Activated CD4-positive, alpha-beta T cell treated with anti-CD3 and anti-CD28 coated beads, Interleukin-2, Interleukin-6, amounts not matched to agents 100 ng/mL and 50 ng/mL, durations not matched to agents 16 hours and 8 hours (primary cell): Measurements from ENCODE around the gene HBP1.
A peak's percentile ranks its signal among the peaks of the same experiment; 100 is the strongest.
"Not testable (repeated sequence)": the region's sequence is repeated elsewhere in the genome, so short reads cannot be mapped to it uniquely, and the experiment has no call there.

Source experiments
- DNase-seq: peaks from one replicate; pipeline ENCODE4 v3.0.0-alpha.2; 2020

Gene HBP1

DNA sequence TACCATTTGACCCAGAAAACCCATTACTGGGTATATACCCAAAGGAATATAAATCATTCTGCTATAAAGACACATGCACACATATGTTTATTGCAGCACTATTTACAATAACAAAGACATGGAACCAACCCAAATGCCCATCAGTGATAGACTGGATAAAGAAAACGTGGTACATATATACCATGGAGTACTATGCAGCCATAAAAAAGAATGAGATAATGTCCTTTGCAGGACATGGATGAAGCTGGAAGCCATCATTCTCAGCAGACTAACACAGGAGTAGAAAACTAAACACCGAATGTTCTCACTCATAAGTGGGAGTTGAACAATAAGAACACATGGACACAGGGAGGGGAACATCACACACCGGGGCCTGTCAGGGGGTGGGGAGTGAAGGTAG is 13.1 kb upstream of the HBP1 start:
- DNase-seq = not testable (repeated sequence)

DNA sequence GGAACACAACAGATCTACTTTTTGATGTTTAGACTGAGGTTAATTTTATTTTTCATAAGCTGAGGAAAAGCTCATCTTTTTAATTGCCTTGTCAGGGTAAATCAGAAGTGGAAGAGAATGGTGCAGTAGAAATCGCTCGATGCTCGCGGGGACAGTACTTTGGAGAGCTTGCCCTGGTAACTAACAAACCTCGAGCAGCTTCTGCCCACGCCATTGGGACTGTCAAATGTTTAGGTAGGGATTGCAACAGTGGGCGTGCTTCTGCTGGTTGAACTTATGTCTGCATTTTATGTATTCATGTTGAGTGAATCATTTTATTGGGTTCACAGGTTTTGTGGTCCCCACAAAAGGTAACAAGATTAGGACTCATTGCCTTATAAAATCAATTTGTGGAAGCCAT is 11.7 kb upstream of the HBP1 start:
- no peak for DNase-seq

DNA sequence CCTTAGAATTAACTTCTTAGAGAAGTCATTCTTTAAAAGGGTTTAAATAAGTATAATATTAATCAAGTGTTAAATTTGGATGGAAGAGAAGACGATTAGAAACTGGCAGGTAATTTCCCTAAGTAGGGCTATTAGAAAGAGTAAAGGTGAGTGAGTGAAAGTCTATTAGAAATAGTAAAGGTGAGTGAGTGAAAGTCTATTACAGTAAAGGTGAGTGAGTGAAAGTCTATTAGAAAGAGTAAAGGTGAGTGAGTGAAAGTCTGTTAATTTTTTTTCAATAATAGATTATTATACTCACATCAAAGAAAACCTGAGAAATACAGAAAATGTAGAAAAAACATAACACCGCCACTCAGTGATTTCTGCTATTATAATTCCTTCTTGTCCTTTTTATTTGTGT is 10.8 kb upstream of the HBP1 start:
- no peak for DNase-seq

DNA sequence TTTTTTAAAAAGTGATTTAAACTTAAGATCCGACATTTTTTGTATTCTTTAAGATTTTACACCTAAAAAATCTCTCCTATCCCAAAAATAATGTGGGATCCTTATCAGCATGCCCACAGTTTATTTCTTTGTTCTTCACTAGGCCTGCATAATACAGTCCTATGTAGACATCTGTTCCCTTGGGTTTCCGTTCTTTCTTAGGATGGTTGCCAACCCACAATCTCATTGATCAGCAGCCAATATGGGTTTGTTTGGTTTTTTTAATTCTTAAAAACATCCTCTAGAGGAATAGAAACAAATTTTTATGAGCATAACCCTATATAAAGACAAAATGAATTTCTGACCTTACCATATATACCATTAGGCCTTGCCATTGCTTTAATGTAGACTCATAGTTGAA is 8.4 kb upstream of the HBP1 start:
- DNase-seq = no peak

DNA sequence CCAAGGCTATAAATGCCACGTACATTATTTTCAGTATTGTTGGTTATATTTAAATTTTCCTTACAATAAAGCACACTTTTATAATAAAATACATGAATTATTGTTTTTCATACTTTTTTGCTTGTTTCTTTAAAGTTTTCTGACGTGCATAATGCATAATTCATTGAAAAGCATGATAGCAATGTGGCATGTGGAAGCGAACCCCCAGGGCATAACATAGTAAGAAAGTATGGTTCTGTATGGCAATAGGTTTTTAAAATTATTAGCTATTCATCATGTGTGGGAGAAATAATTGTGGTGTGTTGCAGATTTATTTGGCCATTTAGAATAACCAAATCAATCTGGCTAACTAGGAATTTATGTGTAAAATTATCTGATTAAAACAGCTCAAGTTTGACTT is 7.4 kb upstream of the HBP1 start:
- no peak for DNase-seq

DNA sequence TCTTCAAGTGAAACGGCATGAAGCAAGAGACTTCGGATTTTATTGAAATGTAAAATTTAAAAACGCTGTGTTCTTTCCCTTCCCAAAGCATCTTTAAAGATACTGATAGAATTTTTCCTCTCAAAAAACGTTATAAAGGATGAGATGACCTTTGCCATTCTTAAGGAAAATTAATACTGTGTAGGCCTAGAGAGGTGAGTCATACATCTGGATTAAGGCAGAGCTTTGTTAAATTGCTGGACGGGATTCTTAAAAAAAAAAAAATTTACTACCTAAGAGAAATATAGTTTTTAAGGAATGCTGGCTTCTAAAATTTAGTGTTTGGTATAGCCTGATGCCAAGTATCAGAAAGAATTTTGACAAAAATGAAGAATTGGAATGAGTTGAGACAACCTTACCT is 6.3 kb upstream of the HBP1 start:
- no peak for DNase-seq

DNA sequence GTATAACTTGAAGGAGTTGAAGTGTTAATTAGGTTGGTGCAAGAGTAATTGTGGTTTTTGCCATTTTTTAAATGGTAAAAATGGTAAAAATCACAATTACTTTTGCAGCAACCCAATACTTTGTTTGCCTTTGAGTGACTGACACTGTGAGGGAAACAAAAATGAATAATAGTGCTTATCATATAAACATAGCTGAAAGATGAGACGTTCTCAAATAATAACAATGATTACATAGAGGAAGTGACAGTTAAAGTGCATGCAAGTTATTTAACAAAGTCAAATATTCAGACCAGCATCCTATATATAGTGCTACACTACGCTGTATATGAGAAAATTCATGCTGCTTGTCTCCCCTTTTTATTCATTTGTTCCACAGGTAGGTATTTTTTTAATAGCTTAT is 4.7 kb upstream of the HBP1 start:
- no peak for DNase-seq

DNA sequence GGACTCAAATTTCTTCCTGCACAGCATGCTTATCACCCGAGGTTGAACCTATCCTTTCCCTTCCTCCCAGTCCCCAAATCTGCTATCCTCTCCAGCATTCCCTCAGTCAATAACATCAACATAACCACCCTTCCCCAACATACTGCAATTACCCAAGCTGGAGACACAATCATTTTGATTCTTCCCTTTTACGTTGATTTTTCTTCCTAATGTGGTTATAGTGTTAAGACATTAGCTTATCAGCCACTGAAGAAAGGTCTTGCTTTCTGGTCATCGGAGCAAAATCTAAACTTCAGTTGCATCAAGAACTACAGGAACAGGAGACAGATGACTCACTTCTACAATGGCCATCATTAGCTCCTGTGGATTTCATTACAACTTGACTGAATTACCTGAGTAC is 3.5 kb upstream of the HBP1 start:
- DNase-seq = no peak

DNA sequence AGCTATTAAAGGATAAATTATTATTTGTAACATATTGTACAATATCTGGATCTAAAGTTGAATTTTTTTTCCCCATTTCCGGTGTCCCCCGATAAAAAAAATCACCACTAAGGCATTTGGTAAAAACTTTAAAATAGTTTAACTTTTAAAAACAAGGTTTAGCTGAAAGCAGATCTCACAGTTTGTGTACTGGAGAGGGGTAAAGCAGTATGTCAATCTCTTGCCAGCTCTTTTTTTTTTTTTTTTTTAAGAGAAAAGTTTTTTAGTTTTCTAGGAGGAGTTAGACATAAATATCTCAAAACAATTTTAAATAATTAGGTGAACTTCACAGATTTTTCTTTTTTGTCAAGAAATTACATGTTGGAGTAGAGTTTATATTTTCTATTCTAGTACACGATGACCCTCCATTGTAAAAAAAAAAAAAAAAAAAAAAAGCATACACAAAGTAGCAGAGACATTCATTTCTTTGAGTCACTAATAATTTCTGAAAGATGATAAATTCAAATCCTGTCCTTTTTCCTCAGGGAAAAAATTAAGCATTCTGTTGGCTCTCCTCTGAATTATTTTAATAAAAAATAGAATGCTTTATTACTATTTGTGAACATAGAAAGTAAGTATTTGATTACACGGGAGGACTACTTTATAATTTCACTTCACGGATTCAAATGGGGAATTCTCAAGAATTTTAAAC is 1.9 kb upstream of the HBP1 start:
- DNase-seq = no peak

DNA sequence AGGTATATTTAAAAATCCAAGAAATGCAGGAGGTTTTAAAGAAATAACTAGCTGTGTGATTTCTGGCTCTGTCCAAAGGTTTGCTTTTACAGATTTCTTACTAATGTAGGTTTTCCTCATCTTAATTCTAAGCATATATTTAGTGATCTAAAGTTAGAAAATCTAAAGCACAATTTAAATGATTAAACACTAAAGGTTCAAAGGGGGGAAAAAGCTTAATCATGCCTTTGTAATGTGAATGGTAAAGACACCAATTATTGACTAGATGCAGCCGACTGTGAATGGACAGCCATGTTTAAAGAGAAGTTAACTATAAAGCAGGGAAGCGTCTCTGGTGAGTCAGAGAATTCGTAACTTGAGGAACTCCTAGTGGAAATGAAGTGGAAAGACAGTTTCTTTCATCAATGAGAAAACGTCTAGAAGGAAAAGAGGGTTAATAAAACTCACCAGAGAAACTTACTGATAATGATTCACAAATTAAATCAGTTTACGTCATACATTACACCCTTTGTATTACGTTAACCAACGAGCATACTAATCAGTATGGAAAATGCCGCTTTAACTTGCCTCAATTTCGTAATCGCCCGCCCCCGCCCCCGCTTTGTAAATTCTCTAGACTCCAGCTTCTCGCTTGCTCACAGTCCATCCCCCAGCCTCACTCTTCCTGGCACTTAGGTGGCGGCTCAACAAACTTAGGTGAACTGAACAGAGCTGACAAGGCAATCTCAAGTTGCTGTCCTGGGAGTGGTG is 1.1 kb upstream of the HBP1 start:
- peak; percentile 40 for DNase-seq

DNA sequence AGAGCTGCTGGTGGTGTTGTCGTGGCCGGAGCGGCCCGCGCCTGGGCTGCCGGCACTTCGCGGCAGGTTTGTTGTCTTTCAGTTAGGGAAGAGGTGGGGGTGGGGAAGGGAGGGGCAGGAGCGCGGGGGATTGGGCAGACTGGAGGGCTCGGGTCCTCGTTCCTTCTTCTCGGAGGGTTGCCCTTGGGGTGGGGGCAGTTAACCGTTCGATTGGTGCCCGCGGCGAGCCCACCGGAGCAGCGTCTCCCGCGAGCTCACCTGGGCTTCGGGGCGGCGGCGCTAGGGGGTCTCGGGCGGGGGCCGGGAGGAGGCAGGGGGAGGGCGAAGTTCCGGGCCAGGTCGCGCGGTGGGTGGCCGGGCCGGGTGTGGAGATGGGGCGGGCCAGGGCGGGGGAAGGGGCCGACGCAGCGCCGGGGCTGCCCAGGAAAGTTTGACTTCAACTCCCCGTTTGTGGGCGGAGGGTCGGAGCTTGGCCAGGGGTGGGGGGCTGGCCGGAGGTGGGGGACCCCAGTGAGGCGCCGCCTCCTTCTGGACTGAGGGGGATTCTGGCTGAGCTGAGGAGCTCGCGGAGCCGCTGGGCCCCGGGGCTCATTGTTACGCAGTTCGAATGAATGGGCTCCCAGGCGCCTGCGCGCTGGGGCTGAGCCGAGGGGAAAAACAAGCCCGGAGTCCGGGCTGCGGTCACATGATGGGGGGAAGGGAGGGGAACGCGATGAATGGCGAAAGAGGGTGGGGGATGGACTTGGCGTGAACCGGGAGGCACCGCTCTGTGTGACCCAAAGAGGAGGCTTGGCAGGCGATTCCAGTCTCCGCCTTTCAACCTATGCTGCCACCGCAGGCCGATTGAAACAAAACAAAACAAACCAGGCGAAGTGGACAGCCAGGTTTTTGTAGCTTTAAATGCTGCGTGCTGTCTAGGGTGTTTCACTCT is 582 bp downstream of the HBP1 start:
- DNase-seq = peak; percentile 95

DNA sequence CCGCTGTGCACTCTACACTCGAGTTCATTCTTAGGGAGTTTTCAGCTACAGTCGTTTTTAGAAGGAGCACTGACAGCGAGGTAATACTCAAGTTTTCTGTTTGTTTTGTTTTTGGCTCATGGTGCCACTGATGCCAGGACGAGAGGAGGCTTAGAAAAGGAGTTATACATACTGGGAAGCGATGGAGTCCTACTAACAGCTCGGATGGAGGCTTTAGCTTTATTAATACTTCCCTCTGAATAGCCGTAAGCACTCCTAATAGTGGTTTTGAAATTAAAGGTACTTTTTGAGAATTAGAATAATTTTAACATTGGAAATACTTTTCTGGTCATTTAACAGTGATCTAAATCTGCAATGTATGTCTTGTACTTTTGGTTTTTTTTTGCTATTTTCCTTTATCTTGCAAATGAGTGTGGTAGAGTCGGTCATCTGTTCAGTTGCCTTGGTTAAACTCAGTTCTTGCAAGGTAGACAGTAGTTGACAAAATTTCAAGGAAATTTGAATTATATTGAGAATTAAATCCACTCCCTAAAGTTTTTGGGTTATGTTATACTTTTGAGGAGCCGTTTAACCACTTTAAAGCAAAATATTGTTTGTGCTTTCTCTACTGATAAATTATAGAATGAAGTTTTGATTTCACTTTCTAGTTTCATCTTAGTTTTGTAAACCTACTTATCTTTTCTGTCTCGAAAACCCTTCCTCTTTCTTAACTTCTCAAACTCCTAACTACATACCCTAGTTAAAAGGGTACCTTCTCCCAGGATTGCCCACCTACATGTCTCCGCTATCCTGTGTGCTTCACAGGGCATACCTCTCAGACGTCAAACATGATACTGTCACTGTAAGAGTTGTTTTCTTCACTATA is 1.5 kb downstream of the HBP1 start:
- DNase-seq = no peak

DNA sequence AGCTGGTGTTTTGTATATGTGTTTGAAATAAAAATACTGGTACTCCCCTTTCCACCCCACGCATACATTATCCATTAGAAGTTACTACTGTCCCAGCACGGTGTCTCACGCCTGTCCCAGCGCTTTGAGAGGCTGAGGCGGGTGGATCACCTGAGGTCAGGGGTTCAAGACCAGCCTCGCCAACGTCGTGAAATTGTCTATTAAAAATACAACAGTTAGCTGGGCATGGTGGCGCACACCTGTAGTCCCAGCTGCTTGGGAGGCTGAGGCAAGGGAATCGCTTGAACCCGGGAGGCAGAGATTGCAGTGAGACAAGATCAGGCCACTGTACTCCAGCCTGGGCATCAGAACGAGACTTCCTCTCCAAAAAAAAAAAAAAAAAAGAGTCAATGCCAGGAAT is 2.7 kb downstream of the HBP1 start:
- DNase-seq = no peak

DNA sequence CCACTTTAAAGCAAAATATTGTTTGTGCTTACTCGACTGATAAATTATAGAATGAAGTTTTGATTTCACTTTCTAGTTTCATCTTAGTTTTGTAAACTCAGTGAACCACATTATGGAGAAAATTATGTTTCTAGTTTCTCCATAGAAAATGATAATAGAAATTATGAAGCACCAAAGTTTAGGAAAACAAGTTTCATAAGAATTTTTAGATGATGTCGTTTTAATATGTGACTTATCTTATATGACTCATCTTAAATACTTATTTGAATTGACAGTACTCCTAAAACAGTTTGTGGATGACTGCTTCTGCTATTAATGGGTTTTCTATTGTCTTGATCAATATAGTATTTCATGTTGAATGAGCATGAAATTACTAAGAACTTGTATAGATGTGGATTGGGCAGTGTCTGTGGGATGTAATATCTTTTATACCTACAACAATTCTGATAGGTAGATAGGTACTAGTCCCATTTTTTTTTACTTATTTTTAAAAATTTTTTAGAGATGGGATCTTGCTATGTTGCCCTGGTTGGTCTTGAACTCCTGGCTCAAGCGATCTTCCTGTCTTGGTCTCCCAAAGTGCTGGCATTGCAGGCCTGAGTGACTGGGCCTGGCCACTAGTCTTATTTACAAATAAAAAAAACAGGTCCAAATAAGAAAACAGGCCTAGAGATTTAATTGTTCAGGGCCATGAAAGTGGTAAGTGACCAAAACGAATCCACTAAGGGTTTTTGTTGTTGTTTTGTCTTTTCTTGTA is 3.7 kb downstream of the HBP1 start:
- DNase-seq = peak; percentile 10

DNA sequence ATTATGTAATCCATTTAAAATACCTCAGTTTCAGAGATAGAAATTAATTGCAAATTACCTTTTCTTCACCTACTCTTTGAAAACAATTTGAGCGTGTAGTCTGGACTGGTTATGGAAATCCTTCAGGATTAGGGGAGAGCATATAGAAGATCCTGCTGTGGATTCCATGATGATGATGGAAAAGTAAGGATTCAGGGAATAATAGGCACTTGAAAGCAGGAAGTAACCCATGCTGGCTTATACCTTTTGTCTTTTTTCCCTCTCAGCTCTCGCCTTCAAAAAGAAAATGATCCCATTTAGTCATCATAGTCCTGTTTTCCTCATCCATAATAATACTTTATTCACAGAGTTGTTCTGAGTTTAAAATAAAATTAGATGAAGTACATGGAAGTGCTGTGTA is 4.4 kb downstream of the HBP1 start:
- no peak for DNase-seq

DNA sequence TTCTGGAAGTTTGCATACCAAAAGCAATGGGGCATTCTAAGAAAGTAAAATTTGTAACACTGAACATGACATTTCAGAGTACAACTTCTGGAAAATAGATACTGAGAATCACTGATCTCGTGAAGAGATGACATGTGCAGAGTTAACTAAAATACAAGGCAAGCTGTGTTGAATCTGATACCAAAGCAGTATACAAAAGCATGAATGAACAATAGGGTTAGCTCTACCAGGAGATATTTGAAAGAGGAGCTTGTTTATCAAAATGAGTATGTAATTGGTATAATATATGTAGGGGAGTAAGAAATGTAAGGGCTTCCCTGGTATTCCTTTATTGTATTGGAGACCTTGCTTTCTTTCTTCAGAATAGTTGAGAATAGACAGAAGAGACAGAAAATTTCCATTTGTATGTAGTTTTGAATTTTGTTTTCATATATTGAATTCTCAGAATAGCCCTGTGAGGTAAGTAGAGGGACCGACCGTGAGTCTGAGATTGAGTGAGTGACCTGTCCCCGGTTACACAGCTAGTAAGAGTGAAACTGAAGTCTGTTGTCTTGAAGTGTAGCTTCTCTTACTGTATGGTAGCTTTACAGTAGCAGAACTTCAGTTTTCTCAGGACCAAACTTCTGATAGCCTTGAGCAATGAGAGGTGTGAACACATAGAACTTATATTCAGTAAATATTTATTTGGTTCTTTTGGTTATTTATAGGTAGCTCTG is 5.0 kb downstream of the HBP1 start:
- peak; percentile 54 for DNase-seq

DNA sequence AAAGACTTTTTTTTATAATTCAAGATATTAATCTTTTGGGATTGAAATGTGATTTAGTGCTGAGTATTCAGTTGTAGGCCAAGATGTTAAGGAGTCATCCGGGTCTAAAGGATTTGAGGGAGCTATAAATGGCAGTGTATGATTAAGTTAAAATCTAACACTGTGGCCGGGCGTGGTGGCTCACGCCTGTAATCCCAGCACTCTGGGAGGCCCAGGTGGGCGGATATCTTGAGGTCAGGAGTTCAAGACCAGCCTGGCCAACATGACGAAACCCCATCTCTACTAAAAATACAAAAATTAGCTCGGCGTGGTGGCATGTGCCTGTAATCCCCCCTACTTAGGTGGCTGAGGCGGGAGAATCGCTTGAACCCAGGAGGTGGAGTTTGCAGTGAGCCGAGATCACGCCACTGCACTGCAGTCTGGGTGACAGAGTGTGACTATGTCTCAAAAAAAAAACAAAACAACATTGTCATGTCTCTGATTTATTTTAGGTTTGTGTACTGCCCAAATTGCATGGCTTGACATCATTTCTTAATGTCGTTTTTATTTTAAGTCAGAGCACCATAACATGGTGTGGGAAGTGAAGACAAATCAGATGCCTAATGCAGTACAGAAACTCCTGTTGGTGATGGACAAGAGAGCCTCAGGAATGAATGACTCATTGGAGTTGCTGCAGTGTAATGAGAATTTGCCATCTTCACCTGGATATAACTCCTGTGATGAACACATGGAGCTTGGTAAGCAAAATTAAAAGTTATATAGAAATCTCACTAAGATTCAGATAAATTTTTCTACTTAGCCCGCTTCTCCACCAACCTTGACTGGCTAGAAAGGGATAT is 10.7 kb downstream of the HBP1 start:
- no peak for DNase-seq

DNA sequence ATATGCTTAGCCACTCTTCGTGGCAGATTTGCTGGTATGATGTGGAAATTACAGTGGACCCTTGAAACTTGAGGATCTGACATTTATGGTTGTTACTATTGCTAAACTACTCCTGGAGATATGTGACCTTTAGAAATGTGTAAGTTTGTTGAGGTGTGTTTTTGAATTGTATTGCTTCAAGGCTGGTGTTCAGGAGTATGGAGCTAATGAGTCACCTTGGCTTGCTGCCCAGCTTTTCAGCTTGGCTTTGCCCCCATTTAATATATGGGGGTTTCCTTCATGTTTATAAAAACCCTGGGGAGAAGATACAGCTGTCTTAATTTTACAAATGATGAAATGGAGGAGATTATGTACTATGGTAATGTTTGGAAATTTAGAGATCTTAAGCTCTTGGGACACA is 11.6 kb downstream of the HBP1 start:
- no peak for DNase-seq

DNA sequence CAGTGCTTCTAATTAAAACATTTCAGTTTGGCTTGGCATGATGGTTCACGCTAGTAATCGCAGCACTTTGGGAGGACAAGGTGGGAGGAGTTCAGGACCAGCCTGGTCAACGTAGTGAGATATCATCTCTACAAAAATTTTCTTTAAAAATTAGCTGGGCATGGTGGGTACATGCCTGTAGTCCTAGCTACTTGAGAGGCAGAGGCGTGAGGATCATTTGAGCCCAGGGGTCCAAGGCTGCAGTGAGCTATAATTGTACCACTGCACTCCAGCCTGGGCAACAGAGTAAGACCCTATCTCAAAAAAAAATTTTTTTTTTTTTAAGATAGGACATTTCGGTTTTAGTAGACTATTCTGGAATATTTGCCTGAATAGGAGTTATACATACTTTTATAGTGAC is 12.4 kb downstream of the HBP1 start:
- DNase-seq = no peak

DNA sequence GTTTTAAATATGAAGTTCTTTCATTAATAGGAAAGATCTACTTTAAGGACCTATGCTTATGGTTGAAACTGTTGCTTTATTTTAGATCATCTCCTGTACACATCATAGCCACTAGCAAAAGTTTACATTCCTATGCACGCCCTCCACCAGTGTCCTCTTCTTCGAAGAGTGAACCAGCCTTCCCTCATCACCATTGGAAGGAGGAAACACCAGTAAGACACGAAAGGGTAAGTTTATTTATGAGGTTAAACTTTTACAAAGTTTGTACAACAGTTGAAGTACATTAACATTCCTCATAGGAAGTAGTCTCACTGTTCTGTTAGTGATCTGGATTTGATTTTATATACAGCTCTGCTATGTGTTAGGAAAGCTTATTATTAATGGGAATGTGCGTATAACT is 16.9 kb downstream of the HBP1 start:
- DNase-seq = no peak
